ENCODE results near the gene MGAT3. TPM values are rescaled to one million over a fixed set of nuclear protein-coding genes. Genes with fewer than 3 reads are reported as not detected.
A peak's percentile ranks its signal among the peaks of the same experiment; 100 is the strongest.

Gene MGAT3
- total and polyA plus RNA-seq, 2 donors from 2014 or later: 2.7 to 5.4 TPM

- Histone ChIP-seq H3K9ac (ENCODE audit: low read length in 3 of 3) (peak overlapping the region in 2 of 3 donors; percentile 20 to 32), H3K27me3 (ENCODE audit: control insufficient read depth, insufficient read depth, low read length) (no peaks in the 10 kb centered on the region)
- FAIRE-seq: no peak
These were observed 72.1 kb downstream of the MGAT3 start for GRCh38 chr22:39528681-39529486.

DNA sequence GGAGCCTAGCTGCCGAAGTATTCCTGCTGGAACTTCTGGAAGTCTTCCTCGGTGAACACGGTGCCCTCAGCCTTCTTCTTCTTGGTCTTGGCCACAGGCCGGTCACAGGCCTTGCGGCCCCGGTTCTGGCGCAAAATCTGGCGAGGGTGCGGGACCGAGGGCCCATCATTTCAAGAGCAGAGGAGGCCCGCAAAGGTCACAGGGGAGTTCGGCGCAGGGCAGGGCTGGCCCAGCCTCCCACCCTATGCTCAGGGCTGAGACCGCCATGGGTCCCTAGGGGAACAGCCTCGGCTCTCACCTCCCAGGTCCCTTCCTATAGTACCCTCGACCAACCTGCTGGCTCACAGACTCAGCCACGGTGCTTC, 72.7 kb downstream of the MGAT3 start:
- intact Hi-C loops (cut with DNase I): no loop called here
- H3K4me1 ChIP-seq (ENCODE audit: control insufficient read depth in 2 of 3, insufficient read depth in 2 of 3, low read depth in 1 of 3, low read length in 3 of 3): peaks cover 0 to 54% (median 40%) of the 10 kb centered on the region in 3 donors
- no peaks in the 10 kb centered on the region for H3K9me3 ChIP-seq (ENCODE audit: control insufficient read depth in 2 of 3, insufficient read depth in 1 of 3, low read length in 3 of 3)
- H3K4me3 ChIP-seq (ENCODE audit: low read length in 3 of 3): peak overlapping the region in 1 of 3 donors; percentile 37
- H3K27me3 ChIP-seq (ENCODE audit: control insufficient read depth, insufficient read depth, low read length): no peaks in the 10 kb centered on the region
- FAIRE-seq (no peak), DNase-seq (no peak)
- H3K36me3 ChIP-seq (ENCODE audit: control insufficient read depth in 2 of 3, insufficient read depth in 3 of 3, low read length in 3 of 3): peaks cover 0 to 17% (median 9%) of the 10 kb centered on the region in 3 donors
- peak overlapping the region in 1 of 3 donors; percentile 20 for H3K9ac ChIP-seq (ENCODE audit: low read length in 3 of 3)
- TF ChIP-seq, protein P1, sequence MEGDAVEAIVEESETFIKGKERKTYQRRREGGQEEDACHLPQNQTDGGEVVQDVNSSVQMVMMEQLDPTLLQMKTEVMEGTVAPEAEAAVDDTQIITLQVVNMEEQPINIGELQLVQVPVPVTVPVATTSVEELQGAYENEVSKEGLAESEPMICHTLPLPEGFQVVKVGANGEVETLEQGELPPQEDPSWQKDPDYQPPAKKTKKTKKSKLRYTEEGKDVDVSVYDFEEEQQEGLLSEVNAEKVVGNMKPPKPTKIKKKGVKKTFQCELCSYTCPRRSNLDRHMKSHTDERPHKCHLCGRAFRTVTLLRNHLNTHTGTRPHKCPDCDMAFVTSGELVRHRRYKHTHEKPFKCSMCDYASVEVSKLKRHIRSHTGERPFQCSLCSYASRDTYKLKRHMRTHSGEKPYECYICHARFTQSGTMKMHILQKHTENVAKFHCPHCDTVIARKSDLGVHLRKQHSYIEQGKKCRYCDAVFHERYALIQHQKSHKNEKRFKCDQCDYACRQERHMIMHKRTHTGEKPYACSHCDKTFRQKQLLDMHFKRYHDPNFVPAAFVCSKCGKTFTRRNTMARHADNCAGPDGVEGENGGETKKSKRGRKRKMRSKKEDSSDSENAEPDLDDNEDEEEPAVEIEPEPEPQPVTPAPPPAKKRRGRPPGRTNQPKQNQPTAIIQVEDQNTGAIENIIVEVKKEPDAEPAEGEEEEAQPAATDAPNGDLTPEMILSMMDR (IDR thresholded peaks at IDR 0.05; ENCODE audit: borderline replicate concordance, extremely low read depth, insufficient read depth): no peak
- no peak overlapping the region for H3K27ac ChIP-seq (ENCODE audit: low read depth in 2 of 2, low read length in 2 of 2)

More at GRCh38 chr22:39528681-39529486, 72.1 kb downstream of the MGAT3 start:
- peak; percentile 92 to 97 (median 95) for DNase-seq
- peaks cover 0 to 22% (median 13%) of the 10 kb centered on the region in 3 donors for H3K36me3 ChIP-seq (ENCODE audit: control insufficient read depth in 2 of 3, insufficient read depth in 3 of 3, low read length in 3 of 3)
- peaks cover 0 to 58% (median 45%) of the 10 kb centered on the region in 3 donors for H3K4me1 ChIP-seq (ENCODE audit: control insufficient read depth in 2 of 3, insufficient read depth in 2 of 3, low read depth in 1 of 3, low read length in 3 of 3)
- H3K27ac ChIP-seq (ENCODE audit: low read depth in 2 of 2, low read length in 2 of 2): peak overlapping the region in 1 of 2 donors; percentile 47
- H3K9me3 ChIP-seq (ENCODE audit: control insufficient read depth in 2 of 3, insufficient read depth in 1 of 3, low read length in 3 of 3): no peaks in the 10 kb centered on the region
- peak overlapping the region; percentile 20 to 37 (median 34) for H3K4me3 ChIP-seq (ENCODE audit: low read length in 3 of 3)
- TF ChIP-seq, protein P1 (IDR thresholded peaks at IDR 0.05; ENCODE audit: borderline replicate concordance, extremely low read depth, insufficient read depth): peak; percentile 99
- intact Hi-C loops (cut with DNase I): no loop called here

DNA sequence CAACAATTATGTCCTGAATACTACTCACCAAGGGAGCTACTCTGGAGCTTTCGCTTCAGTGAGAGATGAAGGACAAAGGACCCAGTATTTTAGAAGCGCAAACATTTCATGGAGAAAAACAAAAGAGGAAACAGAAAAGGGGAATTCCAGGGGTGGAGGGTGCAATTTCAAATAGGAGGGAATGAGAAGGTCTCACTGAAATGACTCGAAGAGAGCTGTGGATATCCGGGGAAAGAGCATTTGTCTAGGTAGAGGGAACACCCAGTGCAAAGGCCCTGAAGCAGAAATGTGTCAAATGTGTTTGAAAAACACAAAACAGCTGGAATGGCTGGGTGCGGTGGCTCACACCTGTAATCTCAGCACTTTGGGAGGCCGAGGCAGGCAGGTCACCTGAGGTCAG, 73.3 kb downstream of the MGAT3 start:
- Histone ChIP-seq H3K4me1 (ENCODE audit: control insufficient read depth in 2 of 3, insufficient read depth in 2 of 3, low read depth in 1 of 3, low read length in 3 of 3) (peaks cover 0 to 54% (median 39%) of the 10 kb centered on the region in 3 donors), H3K9me3 (ENCODE audit: control insufficient read depth in 2 of 3, insufficient read depth in 1 of 3, low read length in 3 of 3) (no peaks in the 10 kb centered on the region), H3K27ac (ENCODE audit: low read depth in 2 of 2, low read length in 2 of 2) (no peak overlapping the region), H3K36me3 (ENCODE audit: control insufficient read depth in 2 of 3, insufficient read depth in 3 of 3, low read length in 3 of 3) (peaks cover 0 to 15% (median 6%) of the 10 kb centered on the region in 3 donors), H3K9ac (ENCODE audit: low read length in 3 of 3) (no peak overlapping the region), H3K4me3 (ENCODE audit: low read length in 3 of 3) (no peak overlapping the region), H3K27me3 (ENCODE audit: control insufficient read depth, insufficient read depth, low read length) (no peaks in the 10 kb centered on the region)
- DNase-seq: no peak
- TF ChIP-seq, protein P1 (IDR thresholded peaks at IDR 0.05; ENCODE audit: borderline replicate concordance, extremely low read depth, insufficient read depth): no peak
- FAIRE-seq: no peak
- intact Hi-C loops (cut with DNase I): loop anchor here (10.0 kb wide), 1 partner anchor 495 kb away; no protein-coding TSS in a partner anchor

All from kidney (tissue), 14 donors.